Activated T-cell treated with anti-CD3 and anti-CD28 coated beads for 48 hours (primary cell): Measurements from ENCODE around the gene URGCP.
A peak's percentile ranks its signal among the peaks of the same experiment; 100 is the strongest.
"Not testable (repeated sequence)": the region's sequence is repeated elsewhere in the genome, so short reads cannot be mapped to it uniquely, and the experiment has no call there.

Experiments used
- DNase-seq: peaks from one replicate; pipeline ENCODE4 v3.0.0-alpha.2; 2020; ENCODE audit warnings: low read depth

Gene URGCP

GRCh38 chr7:43921423-43921822 is 15.0 kb upstream of the URGCP start:
- no peak for DNase-seq

- no peak for DNase-seq
Observed at GRCh38 chr7:43915907-43916306, 9.5 kb upstream of the URGCP start.

- no peak for DNase-seq
Observed at GRCh38 chr7:43914795-43915194, 8.4 kb upstream of the URGCP start.

GRCh38 chr7:43905956-43906330 is 453 bp downstream of the URGCP start:
- DNase-seq, result peak; percentile 4

GRCh38 chr7:43905209-43905946 is 1.0 kb downstream of the URGCP start:
- no peak for DNase-seq

GRCh38 chr7:43904533-43905208 is 1.7 kb downstream of the URGCP start:
- DNase-seq, result no peak

- no peak for DNase-seq
Observed at GRCh38 chr7:43902542-43903054, 3.8 kb downstream of the URGCP start.

GRCh38 chr7:43898571-43898970 is 7.8 kb downstream of the URGCP start:
- DNase-seq, result not testable (repeated sequence)

- no peak for DNase-seq
Observed at GRCh38 chr7:43895847-43896415, 10.5 kb downstream of the URGCP start.

GRCh38 chr7:43891069-43891955 is 15.1 kb downstream of the URGCP start:
- DNase-seq, result no peak

GRCh38 chr7:43890468-43890867 is 15.9 kb downstream of the URGCP start:
- no peak for DNase-seq

GRCh38 chr7:43888993-43889945 is 17.1 kb downstream of the URGCP start:
- DNase-seq, result no peak

GRCh38 chr7:43884617-43885016 is 21.8 kb downstream of the URGCP start:
- DNase-seq, result no peak

GRCh38 chr7:43884209-43884608 is 22.2 kb downstream of the URGCP start:
- no peak for DNase-seq

- no peak for DNase-seq
Observed at GRCh38 chr7:43880596-43880995, 25.8 kb downstream of the URGCP start.

GRCh38 chr7:43879477-43879876 is 26.9 kb downstream of the URGCP start:
- no peak for DNase-seq

GRCh38 chr7:43878867-43879266 is 27.5 kb downstream of the URGCP start:
- no peak for DNase-seq

- DNase-seq, result no peak
Observed at GRCh38 chr7:43877968-43878864, 28.2 kb downstream of the URGCP start.

- no peak for DNase-seq
Observed at GRCh38 chr7:43876976-43877745, 29.2 kb downstream of the URGCP start.
